ENCODE results near the gene ZC3HAV1L.
A peak's percentile ranks its signal among the peaks of the same experiment; 100 is the strongest.

The ZC3HAV1L gene

GRCh38 chr7:139022286-139022685 is 13.6 kb downstream of the ZC3HAV1L start:
- DNase-seq (ENCODE audit: low read depth) = no peak
- no peak overlapping the region for H3K4me3 ChIP-seq (replicated peaks; ENCODE audit: low read depth, low read length)
- TF ChIP-seq CTCF (IDR thresholded peaks at IDR 0.05; ENCODE audit: low read length, missing control alignments) = no peak

DNA sequence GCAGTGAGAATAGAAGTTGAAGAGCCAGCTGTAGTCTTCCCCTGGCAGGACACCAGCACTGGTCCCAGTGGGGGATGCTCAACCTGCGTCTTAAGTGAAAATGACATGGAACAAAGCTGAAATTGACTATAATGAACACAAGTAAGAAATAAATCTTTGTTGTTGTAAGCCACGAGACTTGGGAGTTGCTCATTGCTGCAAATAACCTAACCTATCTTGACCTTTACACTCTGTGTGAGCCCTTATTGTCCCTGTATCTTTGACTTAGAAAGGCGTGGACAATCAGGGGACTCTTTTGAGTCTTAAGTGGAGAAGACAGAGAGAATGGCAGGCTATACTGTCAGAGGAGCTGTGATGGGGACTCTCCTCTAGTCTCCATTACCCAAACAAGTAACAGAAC is 16.9 kb downstream of the ZC3HAV1L start:
- H3K4me3 ChIP-seq (replicated peaks; ENCODE audit: low read depth, low read length) = no peak overlapping the region
- TF ChIP-seq CTCF (IDR thresholded peaks at IDR 0.05; ENCODE audit: low read length, missing control alignments) = no peak

GRCh38 chr7:139016931-139017511 is 18.8 kb downstream of the ZC3HAV1L start:
- TF ChIP-seq CTCF (IDR thresholded peaks at IDR 0.05; ENCODE audit: low read length, missing control alignments) = peak; percentile 81

More for the DNA sequence above, 16.9 kb downstream of the ZC3HAV1L start:
- no peak for DNase-seq (ENCODE audit: low read depth)

GRCh38 chr7:139011373-139011772 is 24.5 kb downstream of the ZC3HAV1L start:
- TF ChIP-seq CTCF (IDR thresholded peaks at IDR 0.05; ENCODE audit: low read length, missing control alignments) = no peak
- no peak for DNase-seq (ENCODE audit: low read depth)

More at GRCh38 chr7:139016931-139017511, 18.8 kb downstream of the ZC3HAV1L start:
- peak; percentile 81 for DNase-seq (ENCODE audit: low read depth)
- H3K4me3 ChIP-seq (replicated peaks; ENCODE audit: low read depth, low read length) = no peak overlapping the region

GRCh38 chr7:139004321-139005090 is 31.3 kb downstream of the ZC3HAV1L start:
- no peak for DNase-seq (ENCODE audit: low read depth)
- H3K4me3 ChIP-seq (replicated peaks; ENCODE audit: low read depth, low read length) = no peak overlapping the region
- TF ChIP-seq CTCF (IDR thresholded peaks at IDR 0.05; ENCODE audit: low read length, missing control alignments) = no peak

More at GRCh38 chr7:139011373-139011772, 24.5 kb downstream of the ZC3HAV1L start:
- H3K4me3 ChIP-seq (replicated peaks; ENCODE audit: low read depth, low read length) = no peak overlapping the region

DNA sequence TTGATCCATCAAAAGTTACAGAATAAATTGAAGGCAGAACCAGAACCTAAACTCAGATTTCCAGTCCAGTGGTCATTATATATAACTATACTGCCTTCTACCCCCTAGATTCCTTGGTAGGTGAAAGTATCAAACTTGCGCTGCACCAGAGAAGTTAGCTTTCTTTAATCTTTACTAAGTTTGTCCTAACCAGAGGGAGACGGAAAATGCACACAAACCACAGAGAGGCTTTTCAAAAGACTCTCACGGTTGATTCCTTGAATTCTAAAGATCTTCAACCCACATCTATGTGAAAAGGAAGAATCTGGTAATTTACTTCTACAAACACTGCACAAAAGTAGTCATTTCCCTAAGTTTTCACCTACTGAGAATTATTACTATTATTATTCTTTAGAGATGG is 36.4 kb downstream of the ZC3HAV1L start:
- no peak for TF ChIP-seq CTCF (IDR thresholded peaks at IDR 0.05; ENCODE audit: low read length, missing control alignments)
- DNase-seq (ENCODE audit: low read depth) = no peak
- H3K4me3 ChIP-seq (replicated peaks; ENCODE audit: low read depth, low read length) = no peak overlapping the region

All from fibroblast of pulmonary artery (primary cell).